ENCODE measurements around the gene ERFE.

GRCh38 chr2:238140721-238141540, 17.8 kb upstream of the ERFE start:
- TF ChIP-seq CTCF (IDR thresholded peaks at IDR 0.05; ENCODE audit: poor library complexity, severe bottlenecking) (no peak), TAF1 (IDR thresholded peaks at IDR 0.05; ENCODE audit: low read depth) (no peak), MXI1 (conservative IDR thresholded peaks at IDR 0.05; ENCODE audit: poor library complexity, severe bottlenecking) (no peak), SMC3 (conservative IDR thresholded peaks at IDR 0.05; ENCODE audit: poor library complexity) (no peak), EP300 (conservative IDR thresholded peaks at IDR 0.05; ENCODE audit: poor library complexity, severe bottlenecking) (no peak), REST (IDR thresholded peaks at IDR 0.05; ENCODE audit: borderline replicate concordance) (no peak)

All from neural cell (in vitro differentiated cells).